ENCODE measurements around the gene SFMBT2. TPM values are rescaled to one million over a fixed set of nuclear protein-coding genes. Genes with fewer than 3 reads are reported as not detected.

The SFMBT2 gene
- total RNA-seq, 1 experiment from 2014 or later = 14.3 TPM

DNA sequence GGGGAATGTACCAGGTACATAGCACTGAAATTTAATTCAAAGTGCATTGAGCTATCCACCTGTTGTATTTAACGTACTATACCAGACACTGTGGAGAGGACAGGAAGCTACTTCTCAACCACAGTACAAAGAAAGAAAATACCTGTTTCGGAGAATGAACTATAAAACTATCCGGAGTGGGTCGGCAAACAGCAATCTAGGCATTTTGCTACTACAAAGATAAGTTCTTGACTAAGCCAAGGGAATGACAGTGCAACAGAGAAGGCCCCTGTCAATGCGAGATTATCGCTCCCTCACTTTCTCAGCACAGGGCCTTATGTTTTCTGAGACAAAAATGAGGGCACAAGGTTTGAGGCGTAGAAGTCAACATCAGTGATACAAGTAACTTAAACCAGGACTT, 27.4 kb downstream of the SFMBT2 start:
- ChIA-PET CTCF (no interaction called here), POLR2A (no interaction called here)
- TF ChIP-seq SMAD4 (CRISPR knock-in tag; IDR thresholded peaks at IDR 0.05) (no peak), ZNF232 (CRISPR knock-in tag; IDR thresholded peaks at IDR 0.05) (no peak), ATF3 (CRISPR knock-in tag; conservative IDR thresholded peaks at IDR 0.05) (no peak), FOXK1 (CRISPR knock-in tag; IDR thresholded peaks at IDR 0.05) (no peak), PREB (CRISPR knock-in tag; IDR thresholded peaks at IDR 0.05; ENCODE audit: borderline replicate concordance) (no peak), ELF4 (CRISPR knock-in tag; IDR thresholded peaks at IDR 0.05; ENCODE audit: low read depth) (no peak), SOX15 (CRISPR knock-in tag; IDR thresholded peaks at IDR 0.05) (no peak), PRRX2 (CRISPR knock-in tag; IDR thresholded peaks at IDR 0.05) (no peak), GTF2I (CRISPR knock-in tag; conservative IDR thresholded peaks at IDR 0.05) (no peak), ZNF219 (CRISPR knock-in tag; IDR thresholded peaks at IDR 0.05; ENCODE audit: borderline replicate concordance) (no peak), E2F5 (CRISPR knock-in tag; IDR thresholded peaks at IDR 0.05) (no peak)
- TF ChIP-seq, protein P1, sequence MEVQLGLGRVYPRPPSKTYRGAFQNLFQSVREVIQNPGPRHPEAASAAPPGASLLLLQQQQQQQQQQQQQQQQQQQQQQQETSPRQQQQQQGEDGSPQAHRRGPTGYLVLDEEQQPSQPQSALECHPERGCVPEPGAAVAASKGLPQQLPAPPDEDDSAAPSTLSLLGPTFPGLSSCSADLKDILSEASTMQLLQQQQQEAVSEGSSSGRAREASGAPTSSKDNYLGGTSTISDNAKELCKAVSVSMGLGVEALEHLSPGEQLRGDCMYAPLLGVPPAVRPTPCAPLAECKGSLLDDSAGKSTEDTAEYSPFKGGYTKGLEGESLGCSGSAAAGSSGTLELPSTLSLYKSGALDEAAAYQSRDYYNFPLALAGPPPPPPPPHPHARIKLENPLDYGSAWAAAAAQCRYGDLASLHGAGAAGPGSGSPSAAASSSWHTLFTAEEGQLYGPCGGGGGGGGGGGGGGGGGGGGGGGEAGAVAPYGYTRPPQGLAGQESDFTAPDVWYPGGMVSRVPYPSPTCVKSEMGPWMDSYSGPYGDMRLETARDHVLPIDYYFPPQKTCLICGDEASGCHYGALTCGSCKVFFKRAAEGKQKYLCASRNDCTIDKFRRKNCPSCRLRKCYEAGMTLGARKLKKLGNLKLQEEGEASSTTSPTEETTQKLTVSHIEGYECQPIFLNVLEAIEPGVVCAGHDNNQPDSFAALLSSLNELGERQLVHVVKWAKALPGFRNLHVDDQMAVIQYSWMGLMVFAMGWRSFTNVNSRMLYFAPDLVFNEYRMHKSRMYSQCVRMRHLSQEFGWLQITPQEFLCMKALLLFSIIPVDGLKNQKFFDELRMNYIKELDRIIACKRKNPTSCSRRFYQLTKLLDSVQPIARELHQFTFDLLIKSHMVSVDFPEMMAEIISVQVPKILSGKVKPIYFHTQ (CRISPR knock-in tag; IDR thresholded peaks at IDR 0.05) = no peak
- TF ChIP-seq, protein P2, sequence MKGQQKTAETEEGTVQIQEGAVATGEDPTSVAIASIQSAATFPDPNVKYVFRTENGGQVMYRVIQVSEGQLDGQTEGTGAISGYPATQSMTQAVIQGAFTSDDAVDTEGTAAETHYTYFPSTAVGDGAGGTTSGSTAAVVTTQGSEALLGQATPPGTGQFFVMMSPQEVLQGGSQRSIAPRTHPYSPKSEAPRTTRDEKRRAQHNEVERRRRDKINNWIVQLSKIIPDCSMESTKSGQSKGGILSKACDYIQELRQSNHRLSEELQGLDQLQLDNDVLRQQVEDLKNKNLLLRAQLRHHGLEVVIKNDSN (CRISPR knock-in tag; IDR thresholded peaks at IDR 0.05) = no peak
- TF ChIP-seq, protein P3, sequence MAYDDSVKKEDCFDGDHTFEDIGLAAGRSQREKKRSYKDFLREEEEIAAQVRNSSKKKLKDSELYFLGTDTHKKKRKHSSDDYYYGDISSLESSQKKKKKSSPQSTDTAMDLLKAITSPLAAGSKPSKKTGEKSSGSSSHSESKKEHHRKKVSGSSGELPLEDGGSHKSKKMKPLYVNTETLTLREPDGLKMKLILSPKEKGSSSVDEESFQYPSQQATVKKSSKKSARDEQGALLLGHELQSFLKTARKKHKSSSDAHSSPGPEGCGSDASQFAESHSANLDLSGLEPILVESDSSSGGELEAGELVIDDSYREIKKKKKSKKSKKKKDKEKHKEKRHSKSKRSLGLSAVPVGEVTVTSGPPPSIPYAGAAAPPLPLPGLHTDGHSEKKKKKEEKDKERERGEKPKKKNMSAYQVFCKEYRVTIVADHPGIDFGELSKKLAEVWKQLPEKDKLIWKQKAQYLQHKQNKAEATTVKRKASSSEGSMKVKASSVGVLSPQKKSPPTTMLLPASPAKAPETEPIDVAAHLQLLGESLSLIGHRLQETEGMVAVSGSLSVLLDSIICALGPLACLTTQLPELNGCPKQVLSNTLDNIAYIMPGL (CRISPR knock-in tag; IDR thresholded peaks at IDR 0.05) = no peak
- H3K4me1 Mint-ChIP-seq = peaks cover 7% of the 10 kb centered on the region
- ATAC-seq = no peak
- H3K4me3 Mint-ChIP-seq = no peak overlapping the region
- no peak overlapping the region for H3K27ac Mint-ChIP-seq
- DNase-seq (ENCODE audit: low spot score) = no peak
- no peaks in the 10 kb centered on the region for H3K9me3 Mint-ChIP-seq
- no peaks in the 10 kb centered on the region; the same call in 1 of the 2 replicates for H3K27me3 Mint-ChIP-seq (ENCODE audit: low read depth)
- peaks cover 24% of the 10 kb centered on the region for H3K36me3 Mint-ChIP-seq

- POLR2A ChIA-PET = no interaction called here
- H3K9me3 Mint-ChIP-seq = peaks cover 7% of the 10 kb centered on the region; the same call in 1 of the 2 replicates
- peaks cover 41% of the 10 kb centered on the region for H3K36me3 Mint-ChIP-seq
- DNase-seq (ENCODE audit: low spot score) (no peak), ATAC-seq (no peak)
- H3K4me1 Mint-ChIP-seq = peaks cover 3% of the 10 kb centered on the region
- H3K27ac Mint-ChIP-seq = no peak overlapping the region
- CTCF ChIA-PET = no interaction called here
- no peaks in the 10 kb centered on the region for H3K27me3 Mint-ChIP-seq (ENCODE audit: low read depth)
- H3K4me3 Mint-ChIP-seq = no peak overlapping the region
- TF ChIP-seq, protein P4, sequence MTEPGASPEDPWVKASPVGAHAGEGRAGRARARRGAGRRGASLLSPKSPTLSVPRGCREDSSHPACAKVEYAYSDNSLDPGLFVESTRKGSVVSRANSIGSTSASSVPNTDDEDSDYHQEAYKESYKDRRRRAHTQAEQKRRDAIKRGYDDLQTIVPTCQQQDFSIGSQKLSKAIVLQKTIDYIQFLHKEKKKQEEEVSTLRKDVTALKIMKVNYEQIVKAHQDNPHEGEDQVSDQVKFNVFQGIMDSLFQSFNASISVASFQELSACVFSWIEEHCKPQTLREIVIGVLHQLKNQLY (CRISPR knock-in tag; IDR thresholded peaks at IDR 0.05) = no peak
- no peak for TF ChIP-seq SOX15 (CRISPR knock-in tag; IDR thresholded peaks at IDR 0.05)
- TF ChIP-seq, protein P5, sequence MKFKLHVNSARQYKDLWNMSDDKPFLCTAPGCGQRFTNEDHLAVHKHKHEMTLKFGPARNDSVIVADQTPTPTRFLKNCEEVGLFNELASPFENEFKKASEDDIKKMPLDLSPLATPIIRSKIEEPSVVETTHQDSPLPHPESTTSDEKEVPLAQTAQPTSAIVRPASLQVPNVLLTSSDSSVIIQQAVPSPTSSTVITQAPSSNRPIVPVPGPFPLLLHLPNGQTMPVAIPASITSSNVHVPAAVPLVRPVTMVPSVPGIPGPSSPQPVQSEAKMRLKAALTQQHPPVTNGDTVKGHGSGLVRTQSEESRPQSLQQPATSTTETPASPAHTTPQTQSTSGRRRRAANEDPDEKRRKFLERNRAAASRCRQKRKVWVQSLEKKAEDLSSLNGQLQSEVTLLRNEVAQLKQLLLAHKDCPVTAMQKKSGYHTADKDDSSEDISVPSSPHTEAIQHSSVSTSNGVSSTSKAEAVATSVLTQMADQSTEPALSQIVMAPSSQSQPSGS (CRISPR knock-in tag; IDR thresholded peaks at IDR 0.05; ENCODE audit: borderline replicate concordance, low read depth) = no peak
- no peak for TF ChIP-seq TCF7 (CRISPR knock-in tag; IDR thresholded peaks at IDR 0.05; ENCODE audit: low read depth)
- no peak for TF ChIP-seq IRF1 (CRISPR knock-in tag; IDR thresholded peaks at IDR 0.05)
- TF ChIP-seq TP53 (CRISPR knock-in tag; IDR thresholded peaks at IDR 0.05) = no peak
- no peak for TF ChIP-seq NFYB (CRISPR knock-in tag; conservative IDR thresholded peaks at IDR 0.05; ENCODE audit: low read depth)
- TF ChIP-seq NR3C1 (CRISPR knock-in tag; conservative IDR thresholded peaks at IDR 0.05; ENCODE audit: low read depth) = no peak
- no peak for TF ChIP-seq ETV6 (CRISPR knock-in tag; IDR thresholded peaks at IDR 0.05)
Observed at GRCh38 chr10:7380704-7381241, 30.1 kb downstream of the SFMBT2 start.
